ENCODE measurements around the gene BCL2L12.

- TF ChIP-seq GATA3 (IDR thresholded peaks at IDR 0.05; ENCODE audit: low read depth, low read length) (no peak), GATA2 (IDR thresholded peaks at IDR 0.05; ENCODE audit: low read depth, low read length) (no peak)
Measured at GRCh38 chr19:49704888-49705642, 39.3 kb downstream of the BCL2L12 start.
